Measurements from ENCODE around the gene CAND1.

CAND1 gene

DNA sequence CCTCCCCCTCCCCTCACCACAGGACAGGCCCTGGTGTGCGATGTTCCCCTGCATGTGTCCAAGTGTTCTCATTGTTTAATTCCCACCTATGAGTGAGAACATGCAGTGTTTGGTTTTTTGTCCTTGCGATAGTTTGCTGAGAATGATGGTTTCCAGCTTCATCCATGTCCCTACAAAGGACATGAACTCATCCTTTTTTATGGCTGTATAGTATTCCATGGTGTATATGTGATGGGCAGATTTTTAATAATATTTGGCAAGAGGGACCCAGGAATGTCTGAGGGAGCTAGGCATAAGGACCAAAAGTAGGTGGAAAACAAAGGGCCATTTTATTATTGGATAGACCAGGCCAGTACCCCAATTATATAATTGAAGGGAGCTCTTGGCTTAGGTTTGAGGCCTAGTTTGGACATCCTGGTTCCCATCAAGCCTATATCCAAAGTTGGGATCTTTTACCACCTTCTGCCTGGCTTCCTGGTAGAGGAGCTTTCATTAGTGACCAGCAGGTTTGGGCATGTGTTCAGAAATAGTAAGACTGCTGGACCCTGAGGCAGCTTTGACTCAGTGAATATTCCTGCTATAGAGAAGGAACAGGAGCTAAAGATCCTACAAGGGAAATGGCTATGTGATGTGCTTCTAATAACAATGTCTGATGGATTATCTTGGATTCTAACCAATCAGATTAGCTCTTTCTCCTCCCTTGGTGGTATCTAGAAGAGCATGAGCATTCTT, 76.0 kb downstream of the CAND1 start:
- no peak overlapping the region for H2BK15ac ChIP-seq (replicated peaks; ENCODE audit: low read depth)
- no peak overlapping the region for H2BK5ac ChIP-seq (ENCODE audit: low read length)
- H3K56ac ChIP-seq (ENCODE audit: low read length), result no peak overlapping the region
- H3K4me2 ChIP-seq (ENCODE audit: low read length), result no peak overlapping the region
- H3K36me3 ChIP-seq (ENCODE audit: control insufficient read depth, insufficient read depth, low read length), result no peaks in the 10 kb centered on the region
- H2AK5ac ChIP-seq (ENCODE audit: low read length), result no peak overlapping the region
- H4K5ac ChIP-seq (ENCODE audit: low read length), result no peak overlapping the region
- DNase-seq, result no peak
- H2BK120ac ChIP-seq (ENCODE audit: low read depth, low read length), result no peak overlapping the region
- H3K4ac ChIP-seq (ENCODE audit: low read depth, low read length), result no peak overlapping the region
- H3K4me3 ChIP-seq (ENCODE audit: low read length), result no peak overlapping the region
- H3K27me3 ChIP-seq (ENCODE audit: insufficient read depth, low read length, poor library complexity), result no peaks in the 10 kb centered on the region
- H4K8ac ChIP-seq (ENCODE audit: low read depth, low read length), result no peak overlapping the region
- no peak overlapping the region for H3K9ac ChIP-seq (ENCODE audit: low read length)
- no peak overlapping the region for H3K23ac ChIP-seq (ENCODE audit: low read length)
- no peak overlapping the region for H3K18ac ChIP-seq (ENCODE audit: low read length)
- H3K27ac ChIP-seq (ENCODE audit: low read depth, low read length), result no peak overlapping the region
- no peaks in the 10 kb centered on the region for H3K79me1 ChIP-seq (ENCODE audit: low read length)
- no peaks in the 10 kb centered on the region for H3K79me2 ChIP-seq (ENCODE audit: control insufficient read depth, insufficient read depth, low read length)
- H3K4me1 ChIP-seq (ENCODE audit: control insufficient read depth, low read depth, low read length), result no peaks in the 10 kb centered on the region
- WGBS (ENCODE audit: extremely low coverage, insufficient coverage, low lambda C conversion rate), result no CpG with 5 or more reads among the region's 2 CpGs

- H2BK5ac ChIP-seq (ENCODE audit: low read length), result no peak overlapping the region
- H3K4me1 ChIP-seq (ENCODE audit: control insufficient read depth, low read depth, low read length), result no peaks in the 10 kb centered on the region
- no peak overlapping the region for H4K8ac ChIP-seq (ENCODE audit: low read depth, low read length)
- no peaks in the 10 kb centered on the region for H3K27me3 ChIP-seq (ENCODE audit: insufficient read depth, low read length, poor library complexity)
- H2AK5ac ChIP-seq (ENCODE audit: low read length), result no peak overlapping the region
- H3K56ac ChIP-seq (ENCODE audit: low read length), result no peak overlapping the region
- no peak overlapping the region for H3K18ac ChIP-seq (ENCODE audit: low read length)
- no peak overlapping the region for H2BK120ac ChIP-seq (ENCODE audit: low read depth, low read length)
- no peak overlapping the region for H3K27ac ChIP-seq (ENCODE audit: low read depth, low read length)
- H3K9ac ChIP-seq (ENCODE audit: low read length), result no peak overlapping the region
- DNase-seq, result no peak
- no peak overlapping the region for H3K4ac ChIP-seq (ENCODE audit: low read depth, low read length)
- no peak overlapping the region for H2BK15ac ChIP-seq (replicated peaks; ENCODE audit: low read depth)
- no CpG with 5 or more reads among the region's 2 CpGs for whole genome bisulfite sequencing (ENCODE audit: extremely low coverage, insufficient coverage, low lambda C conversion rate)
- no peaks in the 10 kb centered on the region for H3K79me1 ChIP-seq (ENCODE audit: low read length)
- no peaks in the 10 kb centered on the region for H3K79me2 ChIP-seq (ENCODE audit: control insufficient read depth, insufficient read depth, low read length)
- no peaks in the 10 kb centered on the region for H3K36me3 ChIP-seq (ENCODE audit: control insufficient read depth, insufficient read depth, low read length)
- no peak overlapping the region for H3K23ac ChIP-seq (ENCODE audit: low read length)
- no peak overlapping the region for H3K4me2 ChIP-seq (ENCODE audit: low read length)
- no peak overlapping the region for H4K5ac ChIP-seq (ENCODE audit: low read length)
- no peak overlapping the region for H3K4me3 ChIP-seq (ENCODE audit: low read length)
Measured at GRCh38 chr12:67348683-67349082, 79.5 kb downstream of the CAND1 start.

GRCh38 chr12:67352682-67353081, 83.5 kb downstream of the CAND1 start:
- Histone ChIP-seq H3K79me2 (ENCODE audit: control insufficient read depth, insufficient read depth, low read length) (no peaks in the 10 kb centered on the region), H2BK5ac (ENCODE audit: low read length) (no peak overlapping the region), H4K8ac (ENCODE audit: low read depth, low read length) (no peak overlapping the region), H3K9ac (ENCODE audit: low read length) (no peak overlapping the region), H3K36me3 (ENCODE audit: control insufficient read depth, insufficient read depth, low read length) (no peaks in the 10 kb centered on the region), H3K56ac (ENCODE audit: low read length) (no peak overlapping the region), H2BK120ac (ENCODE audit: low read depth, low read length) (no peak overlapping the region), H3K27me3 (ENCODE audit: insufficient read depth, low read length, poor library complexity) (no peaks in the 10 kb centered on the region), H3K4me3 (ENCODE audit: low read length) (no peak overlapping the region), H3K4me2 (ENCODE audit: low read length) (no peak overlapping the region), H4K5ac (ENCODE audit: low read length) (no peak overlapping the region), H3K4me1 (ENCODE audit: control insufficient read depth, low read depth, low read length) (peaks cover 2% of the 10 kb centered on the region), H3K27ac (ENCODE audit: low read depth, low read length) (no peak overlapping the region), H2BK15ac (replicated peaks; ENCODE audit: low read depth) (no peak overlapping the region), H3K18ac (ENCODE audit: low read length) (no peak overlapping the region), H3K23ac (ENCODE audit: low read length) (no peak overlapping the region), H3K4ac (ENCODE audit: low read depth, low read length) (no peak overlapping the region), H3K79me1 (ENCODE audit: low read length) (no peaks in the 10 kb centered on the region), H2AK5ac (ENCODE audit: low read length) (no peak overlapping the region)
- no CpG with 5 or more reads among the region's 2 CpGs for WGBS (ENCODE audit: extremely low coverage, insufficient coverage, low lambda C conversion rate)
- no peak for DNase-seq

GRCh38 chr12:67354322-67354721, 85.2 kb downstream of the CAND1 start:
- Histone ChIP-seq H4K8ac (ENCODE audit: low read depth, low read length) (no peak overlapping the region), H3K27ac (ENCODE audit: low read depth, low read length) (no peak overlapping the region), H3K79me2 (ENCODE audit: control insufficient read depth, insufficient read depth, low read length) (no peaks in the 10 kb centered on the region), H3K23ac (ENCODE audit: low read length) (no peak overlapping the region), H3K56ac (ENCODE audit: low read length) (no peak overlapping the region), H3K9ac (ENCODE audit: low read length) (no peak overlapping the region), H2BK15ac (replicated peaks; ENCODE audit: low read depth) (no peak overlapping the region), H2BK5ac (ENCODE audit: low read length) (no peak overlapping the region), H2BK120ac (ENCODE audit: low read depth, low read length) (no peak overlapping the region), H3K4me2 (ENCODE audit: low read length) (no peak overlapping the region), H3K18ac (ENCODE audit: low read length) (no peak overlapping the region), H3K4me1 (ENCODE audit: control insufficient read depth, low read depth, low read length) (peaks cover 2% of the 10 kb centered on the region), H3K4me3 (ENCODE audit: low read length) (no peak overlapping the region), H3K79me1 (ENCODE audit: low read length) (no peaks in the 10 kb centered on the region), H3K27me3 (ENCODE audit: insufficient read depth, low read length, poor library complexity) (no peaks in the 10 kb centered on the region), H3K36me3 (ENCODE audit: control insufficient read depth, insufficient read depth, low read length) (no peaks in the 10 kb centered on the region), H3K4ac (ENCODE audit: low read depth, low read length) (no peak overlapping the region), H4K5ac (ENCODE audit: low read length) (no peak overlapping the region), H2AK5ac (ENCODE audit: low read length) (no peak overlapping the region)
- no peak for DNase-seq
- no CpG with 5 or more reads among the region's 5 CpGs for WGBS (ENCODE audit: extremely low coverage, insufficient coverage, low lambda C conversion rate)

DNA sequence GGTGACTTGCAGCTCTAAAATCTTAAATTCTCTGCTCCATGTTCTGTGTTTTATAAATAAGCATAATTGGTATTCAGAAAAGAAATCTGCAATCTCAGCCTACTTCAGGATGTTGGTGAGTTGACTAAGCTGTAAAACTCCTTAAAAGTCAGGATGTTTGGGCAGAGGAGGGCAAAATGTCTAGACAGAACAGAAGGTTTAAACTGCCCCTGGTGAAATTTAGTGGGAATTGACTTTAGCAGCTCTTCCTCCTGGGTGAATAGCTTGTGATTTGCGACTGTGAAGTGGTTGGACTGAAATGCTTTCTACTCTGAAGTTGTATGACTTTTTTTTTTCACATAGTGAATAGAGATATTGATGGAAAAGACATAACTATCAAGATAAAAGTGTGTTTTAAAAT, 85.8 kb downstream of the CAND1 start:
- H2AK5ac ChIP-seq (ENCODE audit: low read length), result no peak overlapping the region
- H4K8ac ChIP-seq (ENCODE audit: low read depth, low read length), result no peak overlapping the region
- no peaks in the 10 kb centered on the region for H3K36me3 ChIP-seq (ENCODE audit: control insufficient read depth, insufficient read depth, low read length)
- no peak overlapping the region for H3K23ac ChIP-seq (ENCODE audit: low read length)
- H3K56ac ChIP-seq (ENCODE audit: low read length), result no peak overlapping the region
- H3K4ac ChIP-seq (ENCODE audit: low read depth, low read length), result no peak overlapping the region
- H3K4me3 ChIP-seq (ENCODE audit: low read length), result no peak overlapping the region
- H3K27ac ChIP-seq (ENCODE audit: low read depth, low read length), result no peak overlapping the region
- DNase-seq, result peak; percentile 55
- no peak overlapping the region for H3K9ac ChIP-seq (ENCODE audit: low read length)
- no peak overlapping the region for H3K4me2 ChIP-seq (ENCODE audit: low read length)
- no peak overlapping the region for H2BK15ac ChIP-seq (replicated peaks; ENCODE audit: low read depth)
- no peak overlapping the region for H4K5ac ChIP-seq (ENCODE audit: low read length)
- no peak overlapping the region for H3K18ac ChIP-seq (ENCODE audit: low read length)
- no peaks in the 10 kb centered on the region for H3K79me1 ChIP-seq (ENCODE audit: low read length)
- peaks cover 2% of the 10 kb centered on the region for H3K4me1 ChIP-seq (ENCODE audit: control insufficient read depth, low read depth, low read length)
- H3K79me2 ChIP-seq (ENCODE audit: control insufficient read depth, insufficient read depth, low read length), result no peaks in the 10 kb centered on the region
- H2BK120ac ChIP-seq (ENCODE audit: low read depth, low read length), result no peak overlapping the region
- no peak overlapping the region for H2BK5ac ChIP-seq (ENCODE audit: low read length)
- no CpG with 5 or more reads among the region's 1 CpG for WGBS (ENCODE audit: extremely low coverage, insufficient coverage, low lambda C conversion rate)
- no peaks in the 10 kb centered on the region for H3K27me3 ChIP-seq (ENCODE audit: insufficient read depth, low read length, poor library complexity)

Measured in mesendoderm (in vitro differentiated cells).